HepG2 (cell line): ENCODE measurements around the gene CTSW. TPM values are rescaled to one million over a fixed set of nuclear protein-coding genes. Genes with fewer than 3 reads are reported as not detected.

Experiments
- BORCS8-MEF2B ChIP-seq: sonication (generic); formaldehyde crosslinking; IDR thresholded peaks from 2 replicates; pipeline ENCODE4 v1.8.0; 2022; ENCODE audit warnings: mild to moderate bottlenecking, missing genetic modification reagents
- GFI1 ChIP-seq: sonication (generic); formaldehyde crosslinking; IDR thresholded peaks from 2 replicates; pipeline ENCODE4 v1.5.0; 2020; ENCODE audit warnings: missing genetic modification reagents, mild to moderate bottlenecking, borderline replicate concordance
- KAT2B ChIP-seq: fragments of 150-350 bp; IDR thresholded peaks from 2 replicates; pipeline ENCODE4 v1.6.1; 2014; ENCODE audit warnings: low read depth, low read length, borderline replicate concordance
- KMT2A ChIP-seq: sonication (generic); formaldehyde crosslinking; IDR thresholded peaks from 2 replicates; pipeline ENCODE4 v1.4.0; 2020; ENCODE audit warnings: missing genetic modification reagents
- KMT2B ChIP-seq: IDR thresholded peaks from 2 replicates; pipeline ENCODE4 v1.6.1; 2016; ENCODE audit warnings: missing genetic modification reagents, missing compliant biosample characterization
- MBD4 ChIP-seq: IDR thresholded peaks from 2 replicates; pipeline ENCODE4 v1.6.1; 2012; ENCODE audit warnings: low read length, inconsistent platforms, borderline replicate concordance
- NFE2L1 ChIP-seq: sonication (generic); formaldehyde crosslinking; IDR thresholded peaks from 2 replicates; pipeline ENCODE4 v1.4.0; 2020; ENCODE audit warnings: missing genetic modification reagents, mild to moderate bottlenecking, borderline replicate concordance
- ONECUT2 ChIP-seq: sonication (generic); formaldehyde crosslinking; IDR thresholded peaks from 2 replicates; pipeline ENCODE4 v1.4.0; 2020; ENCODE audit warnings: missing genetic modification reagents
- SMARCC2 ChIP-seq: fragments of 450-650 bp; IDR thresholded peaks from 2 replicates; pipeline ENCODE4 v1.6.1; 2017; ENCODE audit warnings: antibody characterized with exemption, mild to moderate bottlenecking
- TMF1 ChIP-seq: sonication (generic); formaldehyde crosslinking; IDR thresholded peaks from 2 replicates; pipeline ENCODE4 v1.8.1; 2022; ENCODE audit warnings: low read depth, missing genetic modification reagents
- ZFAT ChIP-seq: sonication (generic); formaldehyde crosslinking; conservative IDR thresholded peaks from 2 replicates; pipeline ENCODE4 v1.8.1; 2023; ENCODE audit warnings: missing genetic modification reagents, inconsistent platforms
- ZKSCAN5 ChIP-seq: sonication (generic); formaldehyde crosslinking; IDR thresholded peaks from 2 replicates; pipeline ENCODE4 v1.5.1; 2020; ENCODE audit warnings: mild to moderate bottlenecking, missing genetic modification reagents
- ZNF230 ChIP-seq: sonication (generic); formaldehyde crosslinking; IDR thresholded peaks from 2 replicates; pipeline ENCODE4 v1.4.0; 2020; ENCODE audit warnings: mild to moderate bottlenecking, missing genetic modification reagents
- ZNF264 ChIP-seq: sonication (generic); formaldehyde crosslinking; IDR thresholded peaks from 2 replicates; pipeline ENCODE4 v1.4.0; 2020; ENCODE audit warnings: missing genetic modification reagents
- ZNF7 ChIP-seq: IDR thresholded peaks from 2 replicates; pipeline ENCODE4 v1.6.1; 2016; ENCODE audit warnings: missing biosample characterization, missing genetic modification reagents
- ZSCAN20 ChIP-seq: sonication (generic); formaldehyde crosslinking; IDR thresholded peaks from 2 replicates; pipeline ENCODE4 v1.4.0; 2020; ENCODE audit warnings: missing genetic modification reagents, mild to moderate bottlenecking, borderline replicate concordance
- polyA plus RNA-seq, 8 experiments: library from polyadenylated mRNA; depleted of rRNA in 3 of 8; stranded (reverse) in 7 of 8; unstranded in 1 of 8; fragments of >200 nt; fragmentation: Illumina TruSeq in 4 of 8; extraction: Trizol in 4 of 8; gene quantifications; 2 replicates each; pipeline versions ENCODE4 v1.2.1 to v1.2.3, GENCODE V29; 2011 to 2016; ENCODE audit warnings: low read depth in 4 of 8, missing spikeins in 1 of 8, mixed read lengths in 1 of 8; ENCODE audit not compliant: insufficient read depth in 1 of 8
- total RNA-seq, 5 experiments: library from RNA; depleted of rRNA; stranded (reverse); fragments of >200 nt; fragmentation: Illumina TruSeq; extraction: Trizol; gene quantifications; 2 replicates each; pipeline ENCODE4 v1.2.3, GENCODE V29; 2016; ENCODE audit warnings: low read depth in 1 of 5
- TF ChIP-seq, protein P1 (sequence below): IDR thresholded peaks from 2 replicates; pipeline ENCODE4 v1.6.1; 2012; ENCODE audit warnings: low read length, improper control_type of control experiment
- TF ChIP-seq, protein P2 (sequence below): sonication (generic); formaldehyde crosslinking; IDR thresholded peaks from 2 replicates; pipeline ENCODE4 v1.4.0; 2020; ENCODE audit warnings: missing genetic modification reagents
- TF ChIP-seq, protein P3 (sequence below): sonication (generic); formaldehyde crosslinking; IDR thresholded peaks from 2 replicates; pipeline ENCODE4 v1.5.0; 2020; ENCODE audit warnings: mild to moderate bottlenecking, missing genetic modification reagents, moderate library complexity

Gene CTSW
- total and polyA plus RNA-seq, 2 of the 13 experiments (the other 11 are each of a cell fraction or from before 2014, with no cell fraction given): 0.09 TPM; not detected in 1

- TF ChIP-seq ZFAT (CRISPR knock-in tag) (no peak), KMT2A (CRISPR knock-in tag) (peak; percentile 78; the same call in 1 of the 2 replicates), KMT2B (CRISPR knock-in tag) (peak; percentile 48; the same call in 1 of the 2 replicates), ZSCAN20 (CRISPR knock-in tag) (peak; percentile 78; the same call in 1 of the 2 replicates), ZNF264 (peak; percentile 83), BORCS8-MEF2B (peak; percentile 79), ZNF7 (CRISPR knock-in tag) (0 out of 2 replicates have a peak, but pooled peaks have one; percentile 25), TMF1 (CRISPR knock-in tag) (peak; percentile 42; the same call in 1 of the 2 replicates), NFE2L1 (CRISPR knock-in tag) (no peak), ZNF230 (no peak), KAT2B (no peak), ZKSCAN5 (CRISPR knock-in tag) (no peak), GFI1 (0 out of 2 replicates have a peak, but pooled peaks have one; percentile 80), MBD4 (no peak), ONECUT2 (no peak), SMARCC2 (no peak)
- TF ChIP-seq, protein P1, sequence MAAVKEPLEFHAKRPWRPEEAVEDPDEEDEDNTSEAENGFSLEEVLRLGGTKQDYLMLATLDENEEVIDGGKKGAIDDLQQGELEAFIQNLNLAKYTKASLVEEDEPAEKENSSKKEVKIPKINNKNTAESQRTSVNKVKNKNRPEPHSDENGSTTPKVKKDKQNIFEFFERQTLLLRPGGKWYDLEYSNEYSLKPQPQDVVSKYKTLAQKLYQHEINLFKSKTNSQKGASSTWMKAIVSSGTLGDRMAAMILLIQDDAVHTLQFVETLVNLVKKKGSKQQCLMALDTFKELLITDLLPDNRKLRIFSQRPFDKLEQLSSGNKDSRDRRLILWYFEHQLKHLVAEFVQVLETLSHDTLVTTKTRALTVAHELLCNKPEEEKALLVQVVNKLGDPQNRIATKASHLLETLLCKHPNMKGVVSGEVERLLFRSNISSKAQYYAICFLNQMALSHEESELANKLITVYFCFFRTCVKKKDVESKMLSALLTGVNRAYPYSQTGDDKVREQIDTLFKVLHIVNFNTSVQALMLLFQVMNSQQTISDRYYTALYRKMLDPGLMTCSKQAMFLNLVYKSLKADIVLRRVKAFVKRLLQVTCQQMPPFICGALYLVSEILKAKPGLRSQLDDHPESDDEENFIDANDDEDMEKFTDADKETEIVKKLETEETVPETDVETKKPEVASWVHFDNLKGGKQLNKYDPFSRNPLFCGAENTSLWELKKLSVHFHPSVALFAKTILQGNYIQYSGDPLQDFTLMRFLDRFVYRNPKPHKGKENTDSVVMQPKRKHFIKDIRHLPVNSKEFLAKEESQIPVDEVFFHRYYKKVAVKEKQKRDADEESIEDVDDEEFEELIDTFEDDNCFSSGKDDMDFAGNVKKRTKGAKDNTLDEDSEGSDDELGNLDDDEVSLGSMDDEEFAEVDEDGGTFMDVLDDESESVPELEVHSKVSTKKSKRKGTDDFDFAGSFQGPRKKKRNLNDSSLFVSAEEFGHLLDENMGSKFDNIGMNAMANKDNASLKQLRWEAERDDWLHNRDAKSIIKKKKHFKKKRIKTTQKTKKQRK: no peak
- TF ChIP-seq, protein P2, sequence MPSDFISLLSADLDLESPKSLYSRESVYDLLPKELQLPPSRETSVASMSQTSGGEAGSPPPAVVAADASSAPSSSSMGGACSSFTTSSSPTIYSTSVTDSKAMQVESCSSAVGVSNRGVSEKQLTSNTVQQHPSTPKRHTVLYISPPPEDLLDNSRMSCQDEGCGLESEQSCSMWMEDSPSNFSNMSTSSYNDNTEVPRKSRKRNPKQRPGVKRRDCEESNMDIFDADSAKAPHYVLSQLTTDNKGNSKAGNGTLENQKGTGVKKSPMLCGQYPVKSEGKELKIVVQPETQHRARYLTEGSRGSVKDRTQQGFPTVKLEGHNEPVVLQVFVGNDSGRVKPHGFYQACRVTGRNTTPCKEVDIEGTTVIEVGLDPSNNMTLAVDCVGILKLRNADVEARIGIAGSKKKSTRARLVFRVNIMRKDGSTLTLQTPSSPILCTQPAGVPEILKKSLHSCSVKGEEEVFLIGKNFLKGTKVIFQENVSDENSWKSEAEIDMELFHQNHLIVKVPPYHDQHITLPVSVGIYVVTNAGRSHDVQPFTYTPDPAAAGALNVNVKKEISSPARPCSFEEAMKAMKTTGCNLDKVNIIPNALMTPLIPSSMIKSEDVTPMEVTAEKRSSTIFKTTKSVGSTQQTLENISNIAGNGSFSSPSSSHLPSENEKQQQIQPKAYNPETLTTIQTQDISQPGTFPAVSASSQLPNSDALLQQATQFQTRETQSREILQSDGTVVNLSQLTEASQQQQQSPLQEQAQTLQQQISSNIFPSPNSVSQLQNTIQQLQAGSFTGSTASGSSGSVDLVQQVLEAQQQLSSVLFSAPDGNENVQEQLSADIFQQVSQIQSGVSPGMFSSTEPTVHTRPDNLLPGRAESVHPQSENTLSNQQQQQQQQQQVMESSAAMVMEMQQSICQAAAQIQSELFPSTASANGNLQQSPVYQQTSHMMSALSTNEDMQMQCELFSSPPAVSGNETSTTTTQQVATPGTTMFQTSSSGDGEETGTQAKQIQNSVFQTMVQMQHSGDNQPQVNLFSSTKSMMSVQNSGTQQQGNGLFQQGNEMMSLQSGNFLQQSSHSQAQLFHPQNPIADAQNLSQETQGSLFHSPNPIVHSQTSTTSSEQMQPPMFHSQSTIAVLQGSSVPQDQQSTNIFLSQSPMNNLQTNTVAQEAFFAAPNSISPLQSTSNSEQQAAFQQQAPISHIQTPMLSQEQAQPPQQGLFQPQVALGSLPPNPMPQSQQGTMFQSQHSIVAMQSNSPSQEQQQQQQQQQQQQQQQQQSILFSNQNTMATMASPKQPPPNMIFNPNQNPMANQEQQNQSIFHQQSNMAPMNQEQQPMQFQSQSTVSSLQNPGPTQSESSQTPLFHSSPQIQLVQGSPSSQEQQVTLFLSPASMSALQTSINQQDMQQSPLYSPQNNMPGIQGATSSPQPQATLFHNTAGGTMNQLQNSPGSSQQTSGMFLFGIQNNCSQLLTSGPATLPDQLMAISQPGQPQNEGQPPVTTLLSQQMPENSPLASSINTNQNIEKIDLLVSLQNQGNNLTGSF (CRISPR knock-in tag): peak; percentile 88
- TF ChIP-seq, protein P3, sequence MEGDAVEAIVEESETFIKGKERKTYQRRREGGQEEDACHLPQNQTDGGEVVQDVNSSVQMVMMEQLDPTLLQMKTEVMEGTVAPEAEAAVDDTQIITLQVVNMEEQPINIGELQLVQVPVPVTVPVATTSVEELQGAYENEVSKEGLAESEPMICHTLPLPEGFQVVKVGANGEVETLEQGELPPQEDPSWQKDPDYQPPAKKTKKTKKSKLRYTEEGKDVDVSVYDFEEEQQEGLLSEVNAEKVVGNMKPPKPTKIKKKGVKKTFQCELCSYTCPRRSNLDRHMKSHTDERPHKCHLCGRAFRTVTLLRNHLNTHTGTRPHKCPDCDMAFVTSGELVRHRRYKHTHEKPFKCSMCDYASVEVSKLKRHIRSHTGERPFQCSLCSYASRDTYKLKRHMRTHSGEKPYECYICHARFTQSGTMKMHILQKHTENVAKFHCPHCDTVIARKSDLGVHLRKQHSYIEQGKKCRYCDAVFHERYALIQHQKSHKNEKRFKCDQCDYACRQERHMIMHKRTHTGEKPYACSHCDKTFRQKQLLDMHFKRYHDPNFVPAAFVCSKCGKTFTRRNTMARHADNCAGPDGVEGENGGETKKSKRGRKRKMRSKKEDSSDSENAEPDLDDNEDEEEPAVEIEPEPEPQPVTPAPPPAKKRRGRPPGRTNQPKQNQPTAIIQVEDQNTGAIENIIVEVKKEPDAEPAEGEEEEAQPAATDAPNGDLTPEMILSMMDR: 0 out of 2 replicates have a peak, but pooled peaks have one; percentile 17
Observed at GRCh38 chr11:65919141-65919572, 39.5 kb downstream of the CTSW start, which contains the start of gene DRAP1 (continued).
